Mesenchymal stem cell (in vitro differentiated cells and primary cell): ENCODE data around the gene SPHK1.

Experiments
- DNase-seq: peaks from one replicate; pipeline ENCODE4 v3.0.0-alpha.2; 2013
- H2AFZ ChIP-seq: one replicate; pipeline ENCODE4 v1.6.1; 2013; ENCODE audit warnings: low read depth, mild to moderate bottlenecking, control low read depth, inconsistent platforms, low read length, moderate library complexity
- H2AK5ac ChIP-seq: 2 replicates; pipeline ENCODE4 v1.6.1; 2013; ENCODE audit warnings: low read length, moderate library complexity, mild to moderate bottlenecking, inconsistent platforms; ENCODE audit not compliant: severe bottlenecking
- H2BK120ac ChIP-seq: one replicate; pipeline ENCODE4 v1.6.1; 2013; ENCODE audit warnings: low read depth, mild to moderate bottlenecking, inconsistent platforms, low read length, moderate library complexity
- H2BK12ac ChIP-seq, 2 experiments: one replicate each; pipeline ENCODE4 v1.6.1; 2013; ENCODE audit warnings: inconsistent platforms in 2 of 2, low read length in 2 of 2, mild to moderate bottlenecking in 2 of 2, moderate library complexity in 2 of 2, control low read depth in 1 of 2
- H2BK15ac ChIP-seq: one replicate; pipeline ENCODE4 v1.6.1; 2013; ENCODE audit warnings: mild to moderate bottlenecking, low read depth, inconsistent platforms; ENCODE audit not compliant: poor library complexity, severe bottlenecking
- H2BK5ac ChIP-seq: 2 replicates; pipeline ENCODE4 v1.6.1; 2013; ENCODE audit warnings: low read depth, mild to moderate bottlenecking, low read length, control low read depth, inconsistent platforms; ENCODE audit not compliant: poor library complexity, severe bottlenecking
- H3K14ac ChIP-seq, 2 experiments: one replicate each; pipeline ENCODE4 v1.6.1; 2013; ENCODE audit warnings: inconsistent platforms in 2 of 2, low read length in 2 of 2, control low read depth in 1 of 2, mild to moderate bottlenecking in 1 of 2, moderate library complexity in 1 of 2
- H3K18ac ChIP-seq, 2 experiments: one replicate each; pipeline ENCODE4 v1.6.1; 2013; ENCODE audit warnings: inconsistent platforms in 2 of 2, low read length in 2 of 2, control low read depth in 1 of 2, low read depth in 1 of 2, mild to moderate bottlenecking in 1 of 2
- H3K23ac ChIP-seq, 2 experiments: one replicate each; pipeline ENCODE4 v1.6.1; 2013; ENCODE audit warnings: inconsistent platforms in 2 of 2, low read length in 2 of 2, mild to moderate bottlenecking in 2 of 2, moderate library complexity in 2 of 2, control low read depth in 1 of 2
- H3K27ac ChIP-seq: 2 replicates; pipeline ENCODE4 v1.5.1; 2013; ENCODE audit warnings: mild to moderate bottlenecking, moderate library complexity, low read length, control low read depth, inconsistent platforms; ENCODE audit not compliant: poor library complexity, severe bottlenecking
- H3K27me3 ChIP-seq, 2 experiments: 2 replicates each; pipeline versions ENCODE4 v1.6.1 to v1.7.0; 2013; ENCODE audit warnings: low read length in 2 of 2, mild to moderate bottlenecking in 2 of 2, moderate library complexity in 2 of 2, control low read depth in 1 of 2, inconsistent platforms in 1 of 2; ENCODE audit not compliant: control insufficient read depth in 1 of 2, insufficient read depth in 1 of 2
- H3K36me3 ChIP-seq, 2 experiments: 2 replicates each; pipeline versions ENCODE4 v1.6.1 to v1.7.0; 2013; ENCODE audit warnings: low read length in 2 of 2, control low read depth in 1 of 2, inconsistent platforms in 1 of 2, low read depth in 1 of 2, mild to moderate bottlenecking in 1 of 2; ENCODE audit not compliant: insufficient read depth in 2 of 2, control insufficient read depth in 1 of 2
- H3K4ac ChIP-seq, 2 experiments: one replicate each; pipeline ENCODE4 v1.6.1; 2013; ENCODE audit warnings: inconsistent platforms in 2 of 2, low read length in 2 of 2, mild to moderate bottlenecking in 2 of 2, moderate library complexity in 2 of 2, control low read depth in 1 of 2, low read depth in 1 of 2
- H3K4me1 ChIP-seq: 2 replicates; pipeline ENCODE4 v1.6.1; 2013; ENCODE audit warnings: low read depth, low read length, control low read depth; ENCODE audit not compliant: control insufficient read depth, insufficient read depth
- H3K4me2 ChIP-seq: 2 replicates; pipeline ENCODE4 v1.6.1; 2013; ENCODE audit warnings: low read length, mild to moderate bottlenecking, inconsistent platforms; ENCODE audit not compliant: poor library complexity, severe bottlenecking
- H3K4me3 ChIP-seq, 2 experiments: 2 replicates each; pipeline versions ENCODE4 v1.5.1 to v1.7.0; 2013; ENCODE audit warnings: low read length in 2 of 2, mild to moderate bottlenecking in 2 of 2, control low read depth in 1 of 2, low read depth in 1 of 2; ENCODE audit not compliant: insufficient read depth in 1 of 2
- H3K79me1 ChIP-seq: replicated peaks from 2 replicates; pipeline ENCODE4 v1.6.1; 2013; ENCODE audit warnings: mild to moderate bottlenecking, control low read depth, low read length, inconsistent platforms; ENCODE audit not compliant: poor library complexity, severe bottlenecking
- H3K9ac ChIP-seq: 2 replicates; pipeline ENCODE4 v1.7.0; 2013; ENCODE audit warnings: mild to moderate bottlenecking, low read length, moderate library complexity
- H3K9me3 ChIP-seq: 2 replicates; pipeline ENCODE4 v1.7.0; 2013; ENCODE audit warnings: mild to moderate bottlenecking, low read length; ENCODE audit not compliant: control insufficient read depth
- H4K8ac ChIP-seq: one replicate; pipeline ENCODE4 v1.6.1; 2013; ENCODE audit warnings: inconsistent platforms, mild to moderate bottlenecking, low read length, moderate library complexity
- H4K91ac ChIP-seq: one replicate; pipeline ENCODE4 v1.6.1; 2013; ENCODE audit warnings: mild to moderate bottlenecking, low read length, inconsistent platforms
- WGBS: methylation state at CpG from one replicate; pipeline ENCODE4 v1.1.7; 2013; ENCODE audit warnings: mixed read lengths; 5-methylcytosine and 5-hydroxymethylcytosine counted together

Gene SPHK1

GRCh38 chr17:76354317-76354729 is 30.1 kb upstream of the SPHK1 start:
- H3K4me1 ChIP-seq, result peaks cover 11% of the 10 kb centered on the region
- H3K18ac ChIP-seq, result peak overlapping the region in 1 of 2 experiments; percentile 73
- H2BK120ac ChIP-seq, result no peak overlapping the region
- no peak overlapping the region for H2AFZ ChIP-seq
- no peaks in the 10 kb centered on the region for H3K9me3 ChIP-seq
- peak overlapping the region; percentile 100 for H3K4me2 ChIP-seq
- H3K27ac ChIP-seq, result no peak overlapping the region
- no peak overlapping the region for H4K91ac ChIP-seq
- no peaks in the 10 kb centered on the region for H3K36me3 ChIP-seq
- H3K4me3 ChIP-seq, result peak overlapping the region; percentile 49 to 96
- H3K9ac ChIP-seq, result peak overlapping the region; percentile 99
- no peak for DNase-seq
- H3K79me1 ChIP-seq, result peaks cover 11% of the 10 kb centered on the region
- H3K4ac ChIP-seq, result peak overlapping the region in 1 of 2 experiments; percentile 76
- no peak overlapping the region for H2BK5ac ChIP-seq
- no peak overlapping the region for H2BK12ac ChIP-seq
- H2BK15ac ChIP-seq, result no peak overlapping the region
- H2AK5ac ChIP-seq, result no peak overlapping the region
- no peak overlapping the region for H3K14ac ChIP-seq
- no peak overlapping the region for H3K23ac ChIP-seq
- H3K27me3 ChIP-seq, result no peaks in the 10 kb centered on the region
- 8% methylated on average over 15 of the region's 18 CpGs for WGBS
- peak overlapping the region; percentile 91 for H4K8ac ChIP-seq

GRCh38 chr17:76354747-76355310 is 29.6 kb upstream of the SPHK1 start:
- Histone ChIP-seq H3K23ac (no peak overlapping the region), H2BK120ac (no peak overlapping the region), H3K36me3 (no peaks in the 10 kb centered on the region), H3K9me3 (no peaks in the 10 kb centered on the region), H2BK15ac (no peak overlapping the region), H2AFZ (no peak overlapping the region), H3K79me1 (peaks cover 11% of the 10 kb centered on the region), H3K4me3 (peak overlapping the region in 1 of 2 experiments; percentile 96), H4K91ac (no peak overlapping the region), H3K4ac (no peak overlapping the region), H2AK5ac (no peak overlapping the region), H3K27me3 (no peaks in the 10 kb centered on the region), H3K18ac (no peak overlapping the region), H3K4me2 (no peak overlapping the region), H3K14ac (no peak overlapping the region), H3K4me1 (peaks cover 11% of the 10 kb centered on the region), H3K9ac (peak overlapping the region; percentile 99), H2BK12ac (no peak overlapping the region), H2BK5ac (no peak overlapping the region), H4K8ac (no peak overlapping the region), H3K27ac (no peak overlapping the region)
- no peak for DNase-seq
- 79% methylated on average over 13 of the region's 13 CpGs for WGBS

GRCh38 chr17:76356803-76357456 is 27.5 kb upstream of the SPHK1 start:
- 92% methylated on average over 12 of the region's 12 CpGs for WGBS
- Histone ChIP-seq H3K23ac (no peak overlapping the region), H3K27ac (no peak overlapping the region), H3K9me3 (no peaks in the 10 kb centered on the region), H3K4me3 (no peak overlapping the region), H2BK120ac (no peak overlapping the region), H4K8ac (no peak overlapping the region), H3K36me3 (no peaks in the 10 kb centered on the region), H3K18ac (no peak overlapping the region), H2BK15ac (no peak overlapping the region), H2BK5ac (no peak overlapping the region), H3K9ac (no peak overlapping the region), H2BK12ac (no peak overlapping the region), H3K79me1 (peaks cover 6% of the 10 kb centered on the region), H3K14ac (no peak overlapping the region), H3K4me2 (no peak overlapping the region), H3K4ac (no peak overlapping the region), H3K4me1 (peaks cover 8% of the 10 kb centered on the region), H2AFZ (no peak overlapping the region), H3K27me3 (no peaks in the 10 kb centered on the region), H4K91ac (no peak overlapping the region), H2AK5ac (no peak overlapping the region)
- DNase-seq, result no peak

- Histone ChIP-seq H3K4me3 (no peak overlapping the region), H3K23ac (no peak overlapping the region), H2AK5ac (no peak overlapping the region), H3K4me1 (peaks cover 7% of the 10 kb centered on the region), H2BK5ac (no peak overlapping the region), H3K4me2 (no peak overlapping the region), H3K27me3 (no peaks in the 10 kb centered on the region), H4K8ac (no peak overlapping the region), H3K9me3 (no peaks in the 10 kb centered on the region), H3K18ac (no peak overlapping the region), H2BK12ac (no peak overlapping the region), H3K14ac (no peak overlapping the region), H3K27ac (no peak overlapping the region), H2BK120ac (no peak overlapping the region), H3K36me3 (no peaks in the 10 kb centered on the region), H3K79me1 (peaks cover 6% of the 10 kb centered on the region), H4K91ac (no peak overlapping the region), H3K9ac (no peak overlapping the region), H2AFZ (no peak overlapping the region), H2BK15ac (no peak overlapping the region), H3K4ac (no peak overlapping the region)
- 85% methylated on average over 6 of the region's 6 CpGs for WGBS
- no peak for DNase-seq
Measured at GRCh38 chr17:76357597-76358158, 26.7 kb upstream of the SPHK1 start.
